ENCODE data around the gene CXCL16. TPM values are rescaled to one million over a fixed set of nuclear protein-coding genes. Genes with fewer than 3 reads are reported as not detected.

The CXCL16 gene
- total and polyA plus RNA-seq, 10 of the 15 experiments (the other 5 are each of a cell fraction or from before 2014, with no cell fraction given): 0.15 to 2.2 (median 0.65) TPM

- TF ChIP-seq ZSCAN29 (IDR thresholded peaks at IDR 0.05) (no peak), MTA3 (IDR thresholded peaks at IDR 0.05; ENCODE audit: borderline replicate concordance, low read length) (no peak), IRF3 (IDR thresholded peaks at IDR 0.05) (no peak), KAT2A (conservative IDR thresholded peaks at IDR 0.05; ENCODE audit: control insufficient read depth, low read depth, low read length) (no peak), SP1 (IDR thresholded peaks at IDR 0.05; ENCODE audit: low read depth, low read length) (no peak), ZNF687 (IDR thresholded peaks at IDR 0.05) (no peak), BRCA1 (IDR thresholded peaks at IDR 0.05; ENCODE audit: low read depth, low read length) (no peak)
Observed at GRCh38 chr17:4739122-4740024, at the start of gene CXCL16, which contains the start of gene ZMYND15 (continued).

All from GM12878 (cell line).